ENCODE data around the gene MIOX.

DNA sequence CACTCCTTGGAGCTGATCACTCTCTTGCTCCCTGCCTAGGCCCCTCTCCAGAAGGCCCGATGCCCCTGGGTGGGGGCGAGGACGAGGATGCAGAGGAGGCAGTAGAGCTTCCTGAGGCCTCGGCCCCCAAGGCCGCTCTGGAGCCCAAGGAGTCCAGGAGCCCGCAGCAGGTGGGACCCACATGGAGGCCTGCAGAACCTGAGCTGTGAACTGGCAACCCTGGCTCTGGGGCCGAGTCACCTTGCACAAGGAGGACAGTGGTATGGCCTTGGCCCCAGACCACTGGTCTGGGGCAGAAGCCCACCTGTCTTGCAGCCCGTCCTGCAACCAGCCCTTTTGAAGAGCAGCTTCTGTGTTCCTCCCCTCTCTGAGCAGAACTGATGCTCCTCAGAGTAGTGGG is 32.5 kb downstream of the MIOX start:
- TF ChIP-seq, protein P1, sequence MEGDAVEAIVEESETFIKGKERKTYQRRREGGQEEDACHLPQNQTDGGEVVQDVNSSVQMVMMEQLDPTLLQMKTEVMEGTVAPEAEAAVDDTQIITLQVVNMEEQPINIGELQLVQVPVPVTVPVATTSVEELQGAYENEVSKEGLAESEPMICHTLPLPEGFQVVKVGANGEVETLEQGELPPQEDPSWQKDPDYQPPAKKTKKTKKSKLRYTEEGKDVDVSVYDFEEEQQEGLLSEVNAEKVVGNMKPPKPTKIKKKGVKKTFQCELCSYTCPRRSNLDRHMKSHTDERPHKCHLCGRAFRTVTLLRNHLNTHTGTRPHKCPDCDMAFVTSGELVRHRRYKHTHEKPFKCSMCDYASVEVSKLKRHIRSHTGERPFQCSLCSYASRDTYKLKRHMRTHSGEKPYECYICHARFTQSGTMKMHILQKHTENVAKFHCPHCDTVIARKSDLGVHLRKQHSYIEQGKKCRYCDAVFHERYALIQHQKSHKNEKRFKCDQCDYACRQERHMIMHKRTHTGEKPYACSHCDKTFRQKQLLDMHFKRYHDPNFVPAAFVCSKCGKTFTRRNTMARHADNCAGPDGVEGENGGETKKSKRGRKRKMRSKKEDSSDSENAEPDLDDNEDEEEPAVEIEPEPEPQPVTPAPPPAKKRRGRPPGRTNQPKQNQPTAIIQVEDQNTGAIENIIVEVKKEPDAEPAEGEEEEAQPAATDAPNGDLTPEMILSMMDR (IDR thresholded peaks at IDR 0.05): no peak
- no peak for TF ChIP-seq POLR2A (IDR thresholded peaks at IDR 0.05)

All from lower leg skin (tissue), 3 donors.